Right renal pelvis (tissue), 4 donors: ENCODE measurements around the gene GALNT16. TPM values are rescaled to one million over a fixed set of nuclear protein-coding genes. Genes with fewer than 3 reads are reported as not detected.
"Not testable (repeated sequence)": the region's sequence is repeated elsewhere in the genome, so short reads cannot be mapped to it uniquely, and the experiment has no call there.

Experiments used
- DNase-seq, 4 donors: peaks; one replicate each; pipeline ENCODE4 v3.0.0-alpha.2; 2013; ENCODE audit warnings: low read depth in 4 of 4, low spot score in 3 of 4, missing footprints in 1 of 4
- polyA plus RNA-seq, 4 donors: library from polyadenylated mRNA; unstranded; fragments of 120-200 nt; gene quantifications; one replicate each; pipeline ENCODE4 v1.2.1, GENCODE V29; 2013; ENCODE audit not compliant: insufficient read length in 4 of 4

GALNT16 gene
- polyA plus RNA-seq: 1 to 10 TPM; 2.9 to 4.7 (median 3.7) TPM

- DNase-seq: peak in 1 of 4 donors; percentile 34
Observed at GRCh38 chr14:69259527-69260189, at the start of gene GALNT16. Gene GALNT16 (plus strand): TSS chr14:69260158. CDS start chr14:69260291, 133 bp downstream.

GRCh38 chr14:69214393-69214792 lies 45.6 kb upstream of the GALNT16 start:
- peak in 2 of 4 donors; percentile 28 to 34 for DNase-seq

GRCh38 chr14:69217663-69218062 lies 42.3 kb upstream of the GALNT16 start:
- DNase-seq: not testable (repeated sequence)

- DNase-seq: no peak
Observed at GRCh38 chr14:69224946-69225345, 35.0 kb upstream of the GALNT16 start.

GRCh38 chr14:69226178-69226577 lies 33.8 kb upstream of the GALNT16 start:
- DNase-seq: no peak

GRCh38 chr14:69226736-69227135 lies 33.2 kb upstream of the GALNT16 start:
- DNase-seq: no peak

GRCh38 chr14:69231486-69231885 lies 28.5 kb upstream of the GALNT16 start:
- no peak for DNase-seq

- DNase-seq: no peak
Observed at GRCh38 chr14:69232388-69232787, 27.6 kb upstream of the GALNT16 start.

- DNase-seq: no peak
Observed at GRCh38 chr14:69234106-69234505, 25.9 kb upstream of the GALNT16 start.

GRCh38 chr14:69235708-69236107 lies 24.2 kb upstream of the GALNT16 start:
- no peak for DNase-seq

- no peak for DNase-seq
Observed at GRCh38 chr14:69237142-69237541, 22.8 kb upstream of the GALNT16 start.

GRCh38 chr14:69237584-69237983 lies 22.4 kb upstream of the GALNT16 start:
- DNase-seq: no peak

- no peak for DNase-seq
Observed at GRCh38 chr14:69238883-69239282, 21.1 kb upstream of the GALNT16 start.

GRCh38 chr14:69240527-69241173 lies 19.3 kb upstream of the GALNT16 start:
- DNase-seq: no peak

- DNase-seq: no peak
Observed at GRCh38 chr14:69241577-69241976, 18.4 kb upstream of the GALNT16 start.

- peak in 2 of 4 donors; percentile 47 to 58 for DNase-seq
Observed at GRCh38 chr14:69242311-69243224, 17.4 kb upstream of the GALNT16 start.

GRCh38 chr14:69244946-69245345 lies 15.0 kb upstream of the GALNT16 start:
- DNase-seq: no peak

- no peak for DNase-seq
Observed at GRCh38 chr14:69246331-69246730, 13.6 kb upstream of the GALNT16 start.

- DNase-seq: no peak
Observed at GRCh38 chr14:69247676-69248440, 12.1 kb upstream of the GALNT16 start.

GRCh38 chr14:69249603-69250002 lies 10.4 kb upstream of the GALNT16 start:
- no peak for DNase-seq
